Effector memory CD4-positive, alpha-beta T cell (primary cell): ENCODE data around the gene KRTAP10-2.

Source experiments
- DNase-seq, 3 donors: peaks; one replicate each; pipeline ENCODE4 v3.0.0-alpha.2; 2020
- H3K27ac ChIP-seq: 2 replicates; pipeline ENCODE4 v1.7.0; 2013; ENCODE audit warnings: mild to moderate bottlenecking, low read length, moderate library complexity; ENCODE audit not compliant: insufficient read depth, poor library complexity, severe bottlenecking
- H3K27me3 ChIP-seq: replicated peaks from 2 replicates; pipeline ENCODE4 v1.7.0; 2013; ENCODE audit warnings: mild to moderate bottlenecking, low read length; ENCODE audit not compliant: insufficient read depth, control insufficient read depth, poor library complexity, severe bottlenecking
- H3K36me3 ChIP-seq: 2 replicates; pipeline ENCODE4 v1.7.0; 2013; ENCODE audit warnings: mild to moderate bottlenecking, low read length, moderate library complexity; ENCODE audit not compliant: control insufficient read depth, insufficient read depth
- H3K4me1 ChIP-seq: 2 replicates; pipeline ENCODE4 v1.7.0; 2013; ENCODE audit warnings: low read length, mild to moderate bottlenecking; ENCODE audit not compliant: control insufficient read depth, insufficient read depth, poor library complexity, severe bottlenecking
- H3K4me3 ChIP-seq: 2 replicates; pipeline ENCODE4 v1.7.0; 2013; ENCODE audit warnings: low read length, low read depth, mild to moderate bottlenecking; ENCODE audit not compliant: insufficient read depth, poor library complexity, severe bottlenecking
- H3K9me3 ChIP-seq: 2 replicates; pipeline ENCODE4 v1.7.0; 2013; ENCODE audit warnings: mild to moderate bottlenecking, low read length, moderate library complexity; ENCODE audit not compliant: control insufficient read depth

KRTAP10-2 gene

DNA sequence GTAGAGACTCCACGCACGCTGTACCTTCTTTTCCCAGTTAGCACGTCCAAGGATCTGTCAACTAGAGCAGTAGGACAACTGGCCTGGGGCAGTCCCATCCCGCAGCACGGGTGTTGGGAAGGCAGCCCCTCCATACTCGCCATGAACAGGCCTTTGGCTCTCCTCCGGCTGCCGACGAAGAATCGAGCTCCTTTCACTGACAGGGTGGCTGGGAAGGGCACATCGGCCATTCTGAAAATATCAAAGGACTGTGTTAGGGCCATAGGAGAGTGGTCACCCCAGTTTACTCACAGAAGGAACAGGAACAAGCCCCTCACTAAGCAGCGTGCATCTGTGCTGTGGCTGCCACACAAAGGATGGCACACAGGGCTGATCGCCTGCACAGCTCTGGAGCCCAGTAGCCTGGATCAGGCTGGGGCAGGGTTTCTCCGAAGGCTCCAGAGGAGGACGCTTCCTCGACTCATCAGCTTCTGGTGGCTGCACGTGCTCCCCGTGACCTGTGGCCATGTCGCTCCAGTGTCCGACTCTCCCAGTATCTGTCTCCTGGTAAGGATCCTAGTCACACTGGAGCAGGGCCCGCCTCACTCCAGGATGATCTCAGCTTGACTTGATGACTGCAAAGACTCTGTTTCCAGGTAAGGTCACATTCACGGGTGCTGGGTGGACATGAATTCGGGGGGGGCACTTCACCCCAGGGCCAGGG lies 20.3 kb downstream of the KRTAP10-2 start:
- H3K4me3 ChIP-seq = no peak overlapping the region
- DNase-seq = no peak
- no peaks in the 10 kb centered on the region for H3K4me1 ChIP-seq
- no peak overlapping the region for H3K27ac ChIP-seq
- no peaks in the 10 kb centered on the region for H3K36me3 ChIP-seq
- no peaks in the 10 kb centered on the region for H3K9me3 ChIP-seq
- H3K27me3 ChIP-seq = no peaks in the 10 kb centered on the region

DNA sequence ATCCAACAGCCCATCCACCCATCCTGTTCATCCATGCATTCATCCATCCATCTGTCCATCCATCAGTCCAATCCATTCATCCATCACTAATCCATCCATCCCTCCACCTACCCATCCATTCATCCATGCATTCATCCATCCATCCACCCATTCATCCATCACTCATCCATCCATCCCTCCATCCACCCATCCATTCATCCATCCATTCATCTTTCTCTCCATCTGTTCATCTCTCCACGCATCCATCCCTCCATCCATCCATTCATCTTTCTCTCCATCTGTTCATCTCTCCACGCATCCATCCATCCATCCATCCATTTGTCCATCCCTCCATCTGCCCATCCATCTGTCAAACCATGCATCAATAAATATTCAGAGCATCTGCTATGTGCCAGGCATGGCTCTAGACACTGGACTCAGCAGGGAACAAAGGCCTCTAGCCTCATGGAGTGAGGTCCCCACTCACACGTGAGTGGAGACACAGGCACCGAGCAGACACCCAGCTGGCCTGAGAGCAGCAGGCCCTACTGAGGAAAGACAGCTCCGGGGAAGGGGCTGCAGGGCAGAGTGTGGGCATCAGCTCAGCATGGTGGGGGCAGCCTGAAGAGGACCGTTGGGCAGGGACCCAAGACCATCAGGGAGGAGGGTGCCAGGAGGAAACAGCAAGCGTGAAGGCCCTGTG lies 20.9 kb downstream of the KRTAP10-2 start:
- Histone ChIP-seq H3K4me3 (no peak overlapping the region), H3K27ac (no peak overlapping the region), H3K27me3 (no peaks in the 10 kb centered on the region), H3K36me3 (no peaks in the 10 kb centered on the region), H3K4me1 (no peaks in the 10 kb centered on the region), H3K9me3 (no peaks in the 10 kb centered on the region)
- no peak for DNase-seq

DNA sequence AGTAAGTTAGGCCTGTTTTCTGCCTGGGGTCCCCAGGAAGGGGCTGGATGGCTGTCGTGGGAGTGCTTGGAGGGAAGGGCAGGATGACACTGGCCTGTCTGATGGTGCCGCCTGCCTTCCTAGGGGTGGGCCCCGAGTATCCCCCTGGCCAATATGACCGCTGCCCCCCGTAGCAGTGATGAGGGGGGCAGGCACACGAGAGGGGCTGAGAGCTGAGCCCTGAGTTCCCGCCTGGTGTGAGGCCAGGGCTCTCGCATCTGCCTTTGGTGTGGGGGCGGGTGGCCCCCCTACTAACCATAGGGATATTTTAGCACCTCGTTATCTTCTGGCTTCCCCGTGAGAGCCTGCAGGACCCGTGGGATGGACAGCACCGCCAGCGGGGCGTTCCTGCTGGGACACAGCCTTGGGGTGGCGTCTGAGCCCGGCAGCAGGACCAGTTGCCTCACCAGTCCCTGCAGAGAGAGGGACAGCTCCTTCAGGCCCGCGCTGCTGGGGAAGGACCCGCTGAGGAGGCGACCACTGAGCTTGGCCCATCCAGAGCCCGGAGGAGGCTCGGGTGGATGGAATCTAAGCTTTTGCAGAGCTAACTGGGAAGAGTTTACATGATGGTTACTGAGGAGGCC lies 21.7 kb downstream of the KRTAP10-2 start:
- DNase-seq = no peak
- no peaks in the 10 kb centered on the region for H3K9me3 ChIP-seq
- no peaks in the 10 kb centered on the region for H3K4me1 ChIP-seq
- no peaks in the 10 kb centered on the region for H3K27me3 ChIP-seq
- H3K36me3 ChIP-seq = no peaks in the 10 kb centered on the region
- no peak overlapping the region for H3K27ac ChIP-seq
- H3K4me3 ChIP-seq = no peak overlapping the region

DNA sequence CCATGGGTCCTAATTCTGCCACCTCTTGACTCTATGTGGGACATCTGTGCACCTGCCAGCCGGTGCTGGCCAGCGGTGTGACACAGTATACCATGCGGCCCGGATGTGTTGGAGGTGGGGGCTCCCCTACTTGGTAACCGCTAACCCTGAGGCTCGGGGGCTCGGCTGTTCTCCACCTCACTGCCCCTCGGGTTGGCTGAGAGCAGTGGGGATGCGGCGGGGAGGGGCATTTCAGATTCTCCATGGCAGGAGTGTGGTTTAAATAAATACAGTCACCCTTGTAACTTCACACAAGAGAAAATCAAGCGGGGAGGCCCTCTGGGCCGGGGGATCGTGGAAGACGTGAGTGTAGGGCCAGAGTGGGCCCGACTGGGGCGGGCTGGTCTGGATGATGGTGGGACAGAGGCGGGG lies 22.3 kb downstream of the KRTAP10-2 start:
- Histone ChIP-seq H3K27me3 (no peaks in the 10 kb centered on the region), H3K4me1 (no peaks in the 10 kb centered on the region), H3K36me3 (no peaks in the 10 kb centered on the region), H3K4me3 (no peak overlapping the region), H3K9me3 (no peaks in the 10 kb centered on the region), H3K27ac (no peak overlapping the region)
- DNase-seq = no peak

DNA sequence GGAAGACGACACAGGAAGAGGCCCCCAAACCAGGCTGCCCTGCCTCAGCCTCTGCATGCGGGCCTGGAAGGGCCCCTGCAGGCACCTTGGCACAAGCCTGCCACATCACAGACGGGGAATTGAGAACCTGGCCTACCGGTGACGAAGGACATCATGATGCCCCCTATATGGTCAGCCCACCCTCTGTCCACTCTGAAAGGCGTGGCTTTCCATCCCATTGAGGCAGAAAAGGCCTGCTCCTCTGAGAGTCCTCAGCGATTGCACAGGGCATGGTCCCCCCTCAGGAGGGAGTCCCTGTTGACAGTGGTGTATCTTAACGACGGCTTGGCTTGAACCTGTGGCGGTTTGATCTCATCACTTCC lies 22.7 kb downstream of the KRTAP10-2 start:
- Histone ChIP-seq H3K9me3 (no peaks in the 10 kb centered on the region), H3K27ac (no peak overlapping the region), H3K4me1 (no peaks in the 10 kb centered on the region), H3K27me3 (no peaks in the 10 kb centered on the region), H3K36me3 (no peaks in the 10 kb centered on the region), H3K4me3 (no peak overlapping the region)
- no peak for DNase-seq

DNA sequence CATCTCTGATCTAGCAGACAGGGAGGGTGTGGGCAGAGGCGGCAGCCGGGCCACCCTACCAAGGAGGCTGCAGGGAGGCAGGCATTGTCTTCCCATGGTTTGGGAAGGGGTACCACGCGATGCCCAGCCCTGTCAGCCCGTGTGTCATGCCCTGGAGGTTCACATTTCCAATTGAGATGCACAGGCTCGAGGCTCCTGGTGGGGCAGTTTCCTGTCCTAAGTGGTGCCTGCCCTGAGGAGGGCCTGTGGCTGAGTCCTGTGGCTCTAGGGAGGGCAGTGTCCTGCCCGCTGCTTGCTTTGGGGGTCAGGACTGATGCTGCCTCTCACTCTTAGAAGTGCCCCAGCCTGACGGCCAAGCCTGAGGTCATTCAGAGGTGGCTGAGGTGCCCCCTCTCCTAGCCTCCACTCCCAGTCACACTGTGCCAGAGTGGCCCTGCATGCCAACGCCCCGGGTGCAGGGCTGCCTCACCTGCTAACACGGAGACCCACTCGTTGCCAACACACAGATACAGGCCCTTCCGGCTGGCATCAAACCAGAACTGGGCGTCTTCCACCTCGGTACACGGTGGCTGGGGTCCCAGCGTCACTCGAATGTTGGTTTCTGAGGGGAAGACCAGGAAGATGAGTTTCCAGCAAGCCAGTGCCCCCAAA lies 23.2 kb downstream of the KRTAP10-2 start:
- no peaks in the 10 kb centered on the region for H3K9me3 ChIP-seq
- no peak overlapping the region for H3K4me3 ChIP-seq
- no peaks in the 10 kb centered on the region for H3K27me3 ChIP-seq
- no peak overlapping the region for H3K27ac ChIP-seq
- no peak for DNase-seq
- H3K4me1 ChIP-seq = no peaks in the 10 kb centered on the region
- H3K36me3 ChIP-seq = no peaks in the 10 kb centered on the region

DNA sequence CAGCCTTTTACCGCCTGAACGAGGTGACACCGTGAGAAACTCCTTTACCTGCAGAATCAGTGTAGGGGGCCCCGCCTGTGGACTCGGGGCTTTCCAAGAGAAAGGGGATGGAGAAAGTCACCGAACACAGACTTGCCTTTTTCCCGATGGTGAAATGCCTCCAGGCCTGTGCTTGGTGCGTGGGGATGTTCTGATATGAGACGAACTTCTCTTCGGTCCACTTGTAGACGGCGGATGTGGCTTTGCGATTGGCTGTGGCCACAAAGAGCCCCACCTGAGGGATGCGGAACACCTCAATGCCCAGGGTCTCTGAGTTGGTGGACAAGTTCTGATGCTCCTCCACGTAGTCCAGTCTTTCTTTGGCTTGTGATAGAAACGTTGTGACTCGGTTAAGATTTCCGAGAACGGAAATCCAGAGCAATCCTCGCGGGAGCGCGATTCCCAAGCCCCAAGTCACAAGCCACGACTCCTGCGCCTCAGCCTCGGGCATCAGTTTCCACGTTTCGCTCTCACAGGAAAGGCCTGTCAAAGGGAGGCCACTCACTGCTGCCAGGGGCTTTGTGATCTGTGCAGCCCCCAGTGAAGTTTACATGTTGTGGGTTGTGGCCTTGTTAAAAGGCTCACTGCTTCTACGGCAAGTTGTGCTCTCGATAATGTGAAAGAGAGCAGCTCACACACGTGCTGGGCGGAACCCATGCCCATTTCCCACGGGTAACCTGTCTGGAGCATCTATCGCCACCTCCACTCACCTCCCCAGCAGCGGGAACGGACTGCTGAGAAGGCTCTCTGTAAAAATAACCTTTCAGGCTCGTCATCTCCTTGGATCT lies 23.9 kb downstream of the KRTAP10-2 start:
- Histone ChIP-seq H3K4me1 (no peaks in the 10 kb centered on the region), H3K4me3 (no peak overlapping the region), H3K27me3 (no peaks in the 10 kb centered on the region), H3K27ac (no peak overlapping the region), H3K9me3 (no peaks in the 10 kb centered on the region), H3K36me3 (no peaks in the 10 kb centered on the region)
- DNase-seq = no peak

DNA sequence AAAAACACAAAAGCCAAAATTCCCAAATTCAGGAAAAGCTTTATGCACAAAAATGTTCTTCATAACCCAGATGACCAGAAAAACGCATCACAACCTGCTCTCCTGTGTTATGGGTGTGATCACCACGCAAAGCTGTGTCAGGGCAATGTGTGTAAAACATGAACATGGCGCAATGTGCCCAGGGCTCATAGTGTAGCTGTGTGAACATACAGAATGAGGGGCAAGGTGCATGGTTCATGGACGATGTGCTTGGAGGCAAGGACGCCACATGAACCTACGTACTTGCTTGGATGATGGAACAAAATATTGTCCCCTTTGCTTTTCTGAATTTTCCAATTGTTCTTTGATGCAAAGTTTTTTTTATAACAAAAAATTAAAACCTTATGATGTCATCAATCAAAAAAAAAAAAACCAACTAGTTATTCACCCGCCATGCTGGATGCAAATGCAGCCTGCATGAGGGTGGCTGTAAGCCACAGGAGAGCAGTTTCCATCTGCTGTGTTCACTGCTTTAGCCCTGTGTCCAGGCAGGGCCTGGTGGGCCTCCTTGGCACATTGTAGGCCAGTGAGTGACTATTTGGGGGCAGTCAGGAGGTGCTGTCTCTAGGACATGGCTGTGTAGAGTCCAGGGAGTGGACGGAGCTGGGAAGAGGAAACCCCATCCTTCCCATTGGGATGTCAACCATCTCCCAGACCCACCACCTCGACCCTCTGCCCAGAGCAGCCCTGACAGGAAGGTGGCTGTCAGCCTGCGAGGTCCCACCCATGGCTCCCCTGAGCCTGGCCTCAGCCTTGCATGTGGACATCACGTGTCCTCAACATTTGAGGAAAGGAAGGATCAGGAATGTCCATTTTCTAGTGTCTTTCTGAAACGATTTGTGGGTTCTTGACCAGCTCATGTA lies 25.0 kb downstream of the KRTAP10-2 start:
- Histone ChIP-seq H3K27me3 (no peaks in the 10 kb centered on the region), H3K36me3 (no peaks in the 10 kb centered on the region), H3K27ac (no peak overlapping the region), H3K4me1 (no peaks in the 10 kb centered on the region), H3K9me3 (no peaks in the 10 kb centered on the region), H3K4me3 (no peak overlapping the region)
- DNase-seq = no peak
